Medulla oblongata (tissue), 1 donor: Measurements from ENCODE around the gene LAIR1.
A peak's percentile ranks its signal among the peaks of the same experiment; 100 is the strongest.
"Not testable (repeated sequence)": the region's sequence is repeated elsewhere in the genome, so short reads cannot be mapped to it uniquely, and the experiment has no call there.

Experiments used
- DNase-seq: peaks from one replicate; pipeline ENCODE4 v3.0.0-alpha.2; 2015; ENCODE audit errors: extremely low spot score

The LAIR1 gene

GRCh38 chr19:54376610-54377285 is 12.0 kb upstream of the LAIR1 start:
- no peak for DNase-seq

GRCh38 chr19:54375181-54375938 is 10.6 kb upstream of the LAIR1 start:
- DNase-seq = peak; percentile 51

GRCh38 chr19:54373781-54374631 is 9.3 kb upstream of the LAIR1 start:
- DNase-seq = peak; percentile 27

GRCh38 chr19:54371453-54371852 is 6.7 kb upstream of the LAIR1 start:
- DNase-seq = not testable (repeated sequence)

- not testable (repeated sequence) for DNase-seq
These were observed 5.7 kb upstream of the LAIR1 start for GRCh38 chr19:54370434-54370796.

- DNase-seq = not testable (repeated sequence)
These were observed 5.1 kb upstream of the LAIR1 start for GRCh38 chr19:54369688-54370433.

GRCh38 chr19:54369082-54369687 is 4.5 kb upstream of the LAIR1 start:
- no peak for DNase-seq

GRCh38 chr19:54366811-54367210 is 2.1 kb upstream of the LAIR1 start:
- DNase-seq = no peak

GRCh38 chr19:54365798-54366197 is 1.1 kb upstream of the LAIR1 start:
- not testable (repeated sequence) for DNase-seq

GRCh38 chr19:54361680-54362422 is 2.9 kb downstream of the LAIR1 start:
- DNase-seq = not testable (repeated sequence)

- DNase-seq = not testable (repeated sequence)
These were observed 5.4 kb downstream of the LAIR1 start for GRCh38 chr19:54359149-54359820.

GRCh38 chr19:54357381-54357780 is 7.3 kb downstream of the LAIR1 start:
- no peak for DNase-seq

GRCh38 chr19:54356444-54357056 is 8.2 kb downstream of the LAIR1 start:
- no peak for DNase-seq

- no peak for DNase-seq
These were observed 9.1 kb downstream of the LAIR1 start for GRCh38 chr19:54355675-54356074.

GRCh38 chr19:54354761-54355160 is 10.0 kb downstream of the LAIR1 start:
- no peak for DNase-seq

GRCh38 chr19:54352546-54352945 is 12.2 kb downstream of the LAIR1 start:
- no peak for DNase-seq

GRCh38 chr19:54352041-54352440 is 12.7 kb downstream of the LAIR1 start:
- no peak for DNase-seq

GRCh38 chr19:54351474-54351873 is 13.3 kb downstream of the LAIR1 start:
- no peak for DNase-seq

- DNase-seq = peak; percentile 81
These were observed 18.8 kb downstream of the LAIR1 start for GRCh38 chr19:54345938-54346386.
